Neural cell (in vitro differentiated cells): Measurements from ENCODE around the gene TAOK1. TPM values are rescaled to one million over a fixed set of nuclear protein-coding genes. Genes with fewer than 3 reads are reported as not detected.

Source experiments
- H2AFZ ChIP-seq: fragments of 200-600, 300-800 bp; sonication (generic), shearing (Covaris generic); 2 replicates; pipeline ENCODE4 v1.6.0; 2014; ENCODE audit warnings: low read depth, mild to moderate bottlenecking, antibody characterized with exemption, low read length, moderate library complexity
- H3F3A ChIP-seq: fragments of 200-600 bp; shearing (Covaris generic); 2 replicates; pipeline ENCODE4 v1.6.1; 2016; ENCODE audit warnings: mild to moderate bottlenecking, moderate library complexity, mixed read lengths, antibody characterized with exemption, low read length; ENCODE audit not compliant: insufficient read depth, poor library complexity, severe bottlenecking
- H3K27ac ChIP-seq: fragments of 200-600, 300-800 bp; sonication (generic), shearing (Covaris generic); 2 replicates; pipeline ENCODE4 v1.5.1; 2014; ENCODE audit warnings: mild to moderate bottlenecking, low read length, moderate library complexity
- H3K27me3 ChIP-seq: fragments of 300-800, 200-600 bp; sonication (generic), shearing (Covaris generic); 2 replicates; pipeline ENCODE4 v1.6.0; 2014; ENCODE audit warnings: mild to moderate bottlenecking, low read depth, low read length, moderate library complexity; ENCODE audit not compliant: insufficient read depth
- H3K36me3 ChIP-seq: fragments of 300-800, 200-600 bp; sonication (generic), shearing (Covaris generic); 2 replicates; pipeline ENCODE4 v1.5.1; 2014; ENCODE audit warnings: mild to moderate bottlenecking, antibody characterized with exemption, low read length, moderate library complexity; ENCODE audit not compliant: insufficient read depth
- H3K4me2 ChIP-seq: fragments of 300-800, 200-600 bp; sonication (generic), shearing (Covaris generic); 2 replicates; pipeline ENCODE4 v1.6.0; 2014; ENCODE audit warnings: mild to moderate bottlenecking, low read length
- H3K4me3 ChIP-seq: fragments of 300-800, 200-600 bp; sonication (generic), shearing (Covaris generic); 2 replicates; pipeline ENCODE4 v1.5.1; 2014; ENCODE audit warnings: mild to moderate bottlenecking, low read length, moderate library complexity
- H3K79me2 ChIP-seq: fragments of 200-600 bp; shearing (Covaris generic); replicated peaks from 2 replicates; pipeline ENCODE4 v1.6.0; 2014; ENCODE audit warnings: mild to moderate bottlenecking, low read length, moderate library complexity; ENCODE audit not compliant: insufficient read depth
- H3K9ac ChIP-seq: fragments of 300-800, 200-600 bp; sonication (generic), shearing (Covaris generic); 2 replicates; pipeline ENCODE4 v1.6.1; 2016; ENCODE audit warnings: mild to moderate bottlenecking, low read length, mixed read lengths
- H3K9me2 ChIP-seq: fragments of 200-600 bp; shearing (Covaris generic); 2 replicates; pipeline ENCODE4 v1.6.1; 2016; ENCODE audit warnings: mild to moderate bottlenecking, low read length, mixed read lengths; ENCODE audit not compliant: insufficient read depth
- H3K9me3 ChIP-seq: fragments of 200-600, 300-800 bp; sonication (generic), shearing (Covaris generic); 2 replicates; pipeline ENCODE4 v1.6.1; 2016; ENCODE audit warnings: mild to moderate bottlenecking, mixed run types, low read length, moderate library complexity, mixed read lengths
- H4K20me1 ChIP-seq: fragments of 200-600 bp; shearing (Covaris generic); 2 replicates; pipeline ENCODE4 v1.6.1; 2016; ENCODE audit warnings: mild to moderate bottlenecking, mixed run types; ENCODE audit not compliant: insufficient read depth
- EP300 ChIP-seq: fragments of 450-650 bp; conservative IDR thresholded peaks from 2 replicates; pipeline ENCODE4 v1.6.1; 2014; ENCODE audit warnings: antibody characterized with exemption, mild to moderate bottlenecking, moderate library complexity; ENCODE audit not compliant: poor library complexity, severe bottlenecking
- EZH2 ChIP-seq: fragments of 200-600, 300-800 bp; shearing (Covaris generic), sonication (generic); IDR thresholded peaks from 2 replicates; pipeline ENCODE4 v1.6.1; 2014; ENCODE audit warnings: antibody characterized with exemption, low read length, borderline replicate concordance, mild to moderate bottlenecking; ENCODE audit not compliant: insufficient read depth, poor library complexity, severe bottlenecking
- MXI1 ChIP-seq: fragments of 450-650 bp; conservative IDR thresholded peaks from 2 replicates; pipeline ENCODE4 v1.6.1; 2014; ENCODE audit warnings: antibody characterized with exemption, mild to moderate bottlenecking; ENCODE audit not compliant: poor library complexity, severe bottlenecking
- POLR2AphosphoS5 ChIP-seq: IDR thresholded peaks from 2 replicates; pipeline ENCODE4 v1.6.1; 2012
- RAD21 ChIP-seq: fragments of 450-650 bp; conservative IDR thresholded peaks from 2 replicates; pipeline ENCODE4 v1.6.1; 2014; ENCODE audit warnings: antibody characterized with exemption, mild to moderate bottlenecking, moderate library complexity
- SMC3 ChIP-seq: fragments of 450-650 bp; conservative IDR thresholded peaks from 2 replicates; pipeline ENCODE4 v1.6.1; 2014; ENCODE audit warnings: antibody characterized with exemption, mild to moderate bottlenecking, moderate library complexity; ENCODE audit not compliant: poor library complexity
- TAF1 ChIP-seq: IDR thresholded peaks from 2 replicates; pipeline ENCODE4 v1.6.1; 2012; ENCODE audit warnings: low read depth
- polyA plus RNA-seq: library from polyadenylated mRNA; depleted of rRNA; stranded (reverse); fragments of >200 nt; gene quantifications from 2 replicates; pipeline ENCODE4 v1.2.3, GENCODE V29; 2014
- TF ChIP-seq, protein P1 (sequence below): IDR thresholded peaks from 2 replicates; pipeline ENCODE4 v1.6.1; 2012; ENCODE audit warnings: borderline replicate concordance
- TF ChIP-seq, protein P2 (sequence below): fragments of 450-650 bp; IDR thresholded peaks from 2 replicates; pipeline ENCODE4 v1.5.1; 2014; ENCODE audit warnings: antibody characterized with exemption, mild to moderate bottlenecking, moderate library complexity; ENCODE audit not compliant: poor library complexity, severe bottlenecking

TAOK1 gene
- polyA plus RNA-seq, 1 donor from 2014 or later = 53.2 TPM

- no peak for TF ChIP-seq EP300
- no peak for TF ChIP-seq TAF1
- TF ChIP-seq, protein P1, sequence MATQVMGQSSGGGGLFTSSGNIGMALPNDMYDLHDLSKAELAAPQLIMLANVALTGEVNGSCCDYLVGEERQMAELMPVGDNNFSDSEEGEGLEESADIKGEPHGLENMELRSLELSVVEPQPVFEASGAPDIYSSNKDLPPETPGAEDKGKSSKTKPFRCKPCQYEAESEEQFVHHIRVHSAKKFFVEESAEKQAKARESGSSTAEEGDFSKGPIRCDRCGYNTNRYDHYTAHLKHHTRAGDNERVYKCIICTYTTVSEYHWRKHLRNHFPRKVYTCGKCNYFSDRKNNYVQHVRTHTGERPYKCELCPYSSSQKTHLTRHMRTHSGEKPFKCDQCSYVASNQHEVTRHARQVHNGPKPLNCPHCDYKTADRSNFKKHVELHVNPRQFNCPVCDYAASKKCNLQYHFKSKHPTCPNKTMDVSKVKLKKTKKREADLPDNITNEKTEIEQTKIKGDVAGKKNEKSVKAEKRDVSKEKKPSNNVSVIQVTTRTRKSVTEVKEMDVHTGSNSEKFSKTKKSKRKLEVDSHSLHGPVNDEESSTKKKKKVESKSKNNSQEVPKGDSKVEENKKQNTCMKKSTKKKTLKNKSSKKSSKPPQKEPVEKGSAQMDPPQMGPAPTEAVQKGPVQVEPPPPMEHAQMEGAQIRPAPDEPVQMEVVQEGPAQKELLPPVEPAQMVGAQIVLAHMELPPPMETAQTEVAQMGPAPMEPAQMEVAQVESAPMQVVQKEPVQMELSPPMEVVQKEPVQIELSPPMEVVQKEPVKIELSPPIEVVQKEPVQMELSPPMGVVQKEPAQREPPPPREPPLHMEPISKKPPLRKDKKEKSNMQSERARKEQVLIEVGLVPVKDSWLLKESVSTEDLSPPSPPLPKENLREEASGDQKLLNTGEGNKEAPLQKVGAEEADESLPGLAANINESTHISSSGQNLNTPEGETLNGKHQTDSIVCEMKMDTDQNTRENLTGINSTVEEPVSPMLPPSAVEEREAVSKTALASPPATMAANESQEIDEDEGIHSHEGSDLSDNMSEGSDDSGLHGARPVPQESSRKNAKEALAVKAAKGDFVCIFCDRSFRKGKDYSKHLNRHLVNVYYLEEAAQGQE = no peak
- no peak for TF ChIP-seq SMC3
- no peak for TF ChIP-seq EZH2
- TF ChIP-seq, protein P2, sequence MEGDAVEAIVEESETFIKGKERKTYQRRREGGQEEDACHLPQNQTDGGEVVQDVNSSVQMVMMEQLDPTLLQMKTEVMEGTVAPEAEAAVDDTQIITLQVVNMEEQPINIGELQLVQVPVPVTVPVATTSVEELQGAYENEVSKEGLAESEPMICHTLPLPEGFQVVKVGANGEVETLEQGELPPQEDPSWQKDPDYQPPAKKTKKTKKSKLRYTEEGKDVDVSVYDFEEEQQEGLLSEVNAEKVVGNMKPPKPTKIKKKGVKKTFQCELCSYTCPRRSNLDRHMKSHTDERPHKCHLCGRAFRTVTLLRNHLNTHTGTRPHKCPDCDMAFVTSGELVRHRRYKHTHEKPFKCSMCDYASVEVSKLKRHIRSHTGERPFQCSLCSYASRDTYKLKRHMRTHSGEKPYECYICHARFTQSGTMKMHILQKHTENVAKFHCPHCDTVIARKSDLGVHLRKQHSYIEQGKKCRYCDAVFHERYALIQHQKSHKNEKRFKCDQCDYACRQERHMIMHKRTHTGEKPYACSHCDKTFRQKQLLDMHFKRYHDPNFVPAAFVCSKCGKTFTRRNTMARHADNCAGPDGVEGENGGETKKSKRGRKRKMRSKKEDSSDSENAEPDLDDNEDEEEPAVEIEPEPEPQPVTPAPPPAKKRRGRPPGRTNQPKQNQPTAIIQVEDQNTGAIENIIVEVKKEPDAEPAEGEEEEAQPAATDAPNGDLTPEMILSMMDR = no peak
- TF ChIP-seq MXI1 = no peak
- Histone ChIP-seq H3K79me2 (no peaks in the 10 kb centered on the region), H3K9ac (no peak overlapping the region), H4K20me1 (no peaks in the 10 kb centered on the region), H3K9me3 (no peaks in the 10 kb centered on the region), H3F3A (no peaks in the 10 kb centered on the region), H3K27me3 (no peaks in the 10 kb centered on the region), H2AFZ (no peak overlapping the region), H3K27ac (no peak overlapping the region), H3K4me3 (no peak overlapping the region), H3K9me2 (no peaks in the 10 kb centered on the region), H3K4me2 (no peak overlapping the region), H3K36me3 (no peaks in the 10 kb centered on the region)
Observed at GRCh38 chr17:29357232-29357631, 32.9 kb upstream of the TAOK1 start.

- Histone ChIP-seq H3K9me3 (no peaks in the 10 kb centered on the region), H3K4me2 (no peak overlapping the region), H2AFZ (no peak overlapping the region), H3K27ac (no peak overlapping the region), H4K20me1 (no peaks in the 10 kb centered on the region), H3K9me2 (no peaks in the 10 kb centered on the region), H3K4me3 (no peak overlapping the region), H3K9ac (no peak overlapping the region), H3F3A (no peaks in the 10 kb centered on the region), H3K27me3 (no peaks in the 10 kb centered on the region), H3K79me2 (no peaks in the 10 kb centered on the region), H3K36me3 (no peaks in the 10 kb centered on the region)
- no peak for TF ChIP-seq SMC3
- no peak for TF ChIP-seq TAF1
- TF ChIP-seq MXI1 = no peak
- no peak for TF ChIP-seq EP300
- TF ChIP-seq, protein P2 = no peak
- no peak for TF ChIP-seq EZH2
- TF ChIP-seq, protein P1 = no peak
- no peak for TF ChIP-seq RAD21
- no peak for TF ChIP-seq POLR2AphosphoS5
Observed at GRCh38 chr17:29357821-29358232, 32.3 kb upstream of the TAOK1 start.
